ENCODE results near the gene EML1.
"Not testable (repeated sequence)": the region's sequence is repeated elsewhere in the genome, so short reads cannot be mapped to it uniquely, and the experiment has no call there.

The EML1 gene

GRCh38 chr14:99945732-99946651 lies 152.8 kb downstream of the EML1 start:
- peak overlapping the region; percentile 35; the same call in 1 of the 2 replicates for H3K4me3 ChIP-seq (ENCODE audit: low read length)

GRCh38 chr14:99946652-99947489 lies 153.7 kb downstream of the EML1 start:
- Histone ChIP-seq H3K9ac (ENCODE audit: low read depth, low read length) (no peak overlapping the region), H3K27me3 (ENCODE audit: insufficient read depth, low read length) (no peaks in the 10 kb centered on the region), H3K27ac (ENCODE audit: low read depth, low read length) (no peak overlapping the region), H3K9me3 (ENCODE audit: insufficient read depth, low read depth, low read length) (no peaks in the 10 kb centered on the region), H3K36me3 (ENCODE audit: insufficient read depth, low read length) (peaks cover 6% of the 10 kb centered on the region; the same call in 1 of the 2 replicates), H3K4me1 (ENCODE audit: insufficient read depth, low read length) (no peaks in the 10 kb centered on the region; the same call in 1 of the 2 replicates), H3K4me3 (ENCODE audit: low read length) (peak overlapping the region; percentile 35)
- WGBS: 69% methylated on average over 33 of the region's 33 CpGs

More at GRCh38 chr14:99945732-99946651, 152.8 kb downstream of the EML1 start:
- 85% methylated on average over 17 of the region's 17 CpGs for whole genome bisulfite sequencing
- H3K9ac ChIP-seq (ENCODE audit: low read depth, low read length): no peak overlapping the region
- no peaks in the 10 kb centered on the region; the same call in 1 of the 2 replicates for H3K4me1 ChIP-seq (ENCODE audit: insufficient read depth, low read length)
- H3K36me3 ChIP-seq (ENCODE audit: insufficient read depth, low read length): peaks cover 14% of the 10 kb centered on the region
- H3K27ac ChIP-seq (ENCODE audit: low read depth, low read length): no peak overlapping the region
- no peaks in the 10 kb centered on the region for H3K27me3 ChIP-seq (ENCODE audit: insufficient read depth, low read length)
- no peaks in the 10 kb centered on the region for H3K9me3 ChIP-seq (ENCODE audit: insufficient read depth, low read depth, low read length)

- WGBS: 98% methylated on average over 6 of the region's 6 CpGs
- Histone ChIP-seq H3K27ac (ENCODE audit: low read depth, low read length) (no peak overlapping the region), H3K36me3 (ENCODE audit: insufficient read depth, low read length) (no peaks in the 10 kb centered on the region), H3K9ac (ENCODE audit: low read depth, low read length) (no peak overlapping the region), H3K9me3 (ENCODE audit: insufficient read depth, low read depth, low read length) (no peaks in the 10 kb centered on the region), H3K4me3 (ENCODE audit: low read length) (no peak overlapping the region), H3K4me1 (ENCODE audit: insufficient read depth, low read length) (no peaks in the 10 kb centered on the region; the same call in 1 of the 2 replicates), H3K27me3 (ENCODE audit: insufficient read depth, low read length) (no peaks in the 10 kb centered on the region)
These were observed 154.5 kb downstream of the EML1 start for GRCh38 chr14:99947695-99948094.

- not testable (repeated sequence) for H3K4me3 ChIP-seq (ENCODE audit: low read length); H3K36me3 ChIP-seq (ENCODE audit: insufficient read depth, low read length); H3K9ac ChIP-seq (ENCODE audit: low read depth, low read length); H3K27ac ChIP-seq (ENCODE audit: low read depth, low read length); H3K4me1 ChIP-seq (ENCODE audit: insufficient read depth, low read length); H3K27me3 ChIP-seq (ENCODE audit: insufficient read depth, low read length); H3K9me3 ChIP-seq (ENCODE audit: insufficient read depth, low read depth, low read length)
- WGBS: 43% methylated on average over 10 of the region's 19 CpGs
These were observed 156.0 kb downstream of the EML1 start for GRCh38 chr14:99949011-99949732.

GRCh38 chr14:99950181-99950580 lies 157.0 kb downstream of the EML1 start:
- H3K27ac ChIP-seq (ENCODE audit: low read depth, low read length): no peak overlapping the region
- H3K4me1 ChIP-seq (ENCODE audit: insufficient read depth, low read length): no peaks in the 10 kb centered on the region; the same call in 1 of the 2 replicates
- whole genome bisulfite sequencing: 82% methylated on average over 8 of the region's 8 CpGs
- no peak overlapping the region for H3K4me3 ChIP-seq (ENCODE audit: low read length)
- no peak overlapping the region for H3K9ac ChIP-seq (ENCODE audit: low read depth, low read length)
- H3K9me3 ChIP-seq (ENCODE audit: insufficient read depth, low read depth, low read length): no peaks in the 10 kb centered on the region
- no peaks in the 10 kb centered on the region for H3K36me3 ChIP-seq (ENCODE audit: insufficient read depth, low read length)
- H3K27me3 ChIP-seq (ENCODE audit: insufficient read depth, low read length): no peaks in the 10 kb centered on the region

- H3K27ac ChIP-seq (ENCODE audit: low read depth, low read length): no peak overlapping the region
- no peaks in the 10 kb centered on the region for H3K27me3 ChIP-seq (ENCODE audit: insufficient read depth, low read length)
- no peaks in the 10 kb centered on the region for H3K36me3 ChIP-seq (ENCODE audit: insufficient read depth, low read length)
- no peaks in the 10 kb centered on the region for H3K9me3 ChIP-seq (ENCODE audit: insufficient read depth, low read depth, low read length)
- WGBS: 73% methylated on average over 8 of the region's 8 CpGs
- no peak overlapping the region for H3K4me3 ChIP-seq (ENCODE audit: low read length)
- no peak overlapping the region for H3K9ac ChIP-seq (ENCODE audit: low read depth, low read length)
- no peaks in the 10 kb centered on the region; the same call in 1 of the 2 replicates for H3K4me1 ChIP-seq (ENCODE audit: insufficient read depth, low read length)
These were observed 157.9 kb downstream of the EML1 start for GRCh38 chr14:99951085-99951484.

GRCh38 chr14:99952039-99952438 lies 158.8 kb downstream of the EML1 start:
- 96% methylated on average over 4 of the region's 4 CpGs for WGBS
- no peaks in the 10 kb centered on the region for H3K27me3 ChIP-seq (ENCODE audit: insufficient read depth, low read length)
- no peaks in the 10 kb centered on the region for H3K36me3 ChIP-seq (ENCODE audit: insufficient read depth, low read length)
- H3K27ac ChIP-seq (ENCODE audit: low read depth, low read length): no peak overlapping the region
- no peaks in the 10 kb centered on the region; the same call in 1 of the 2 replicates for H3K4me1 ChIP-seq (ENCODE audit: insufficient read depth, low read length)
- no peaks in the 10 kb centered on the region for H3K9me3 ChIP-seq (ENCODE audit: insufficient read depth, low read depth, low read length)
- H3K9ac ChIP-seq (ENCODE audit: low read depth, low read length): no peak overlapping the region
- H3K4me3 ChIP-seq (ENCODE audit: low read length): no peak overlapping the region

- Histone ChIP-seq H3K4me1 (ENCODE audit: insufficient read depth, low read length) (no peaks in the 10 kb centered on the region; the same call in 1 of the 2 replicates), H3K27me3 (ENCODE audit: insufficient read depth, low read length) (no peaks in the 10 kb centered on the region), H3K9me3 (ENCODE audit: insufficient read depth, low read depth, low read length) (no peaks in the 10 kb centered on the region), H3K4me3 (ENCODE audit: low read length) (no peak overlapping the region), H3K9ac (ENCODE audit: low read depth, low read length) (no peak overlapping the region), H3K36me3 (ENCODE audit: insufficient read depth, low read length) (no peaks in the 10 kb centered on the region), H3K27ac (ENCODE audit: low read depth, low read length) (no peak overlapping the region)
- 97% methylated on average over 1 of the region's 2 CpGs for WGBS
These were observed 159.2 kb downstream of the EML1 start for GRCh38 chr14:99952453-99952852.

GRCh38 chr14:99955826-99956455 lies 162.7 kb downstream of the EML1 start:
- H3K27ac ChIP-seq (ENCODE audit: low read depth, low read length): no peak overlapping the region
- H3K36me3 ChIP-seq (ENCODE audit: insufficient read depth, low read length): no peaks in the 10 kb centered on the region
- H3K4me3 ChIP-seq (ENCODE audit: low read length): no peak overlapping the region
- H3K4me1 ChIP-seq (ENCODE audit: insufficient read depth, low read length): no peaks in the 10 kb centered on the region; the same call in 1 of the 2 replicates
- H3K27me3 ChIP-seq (ENCODE audit: insufficient read depth, low read length): no peaks in the 10 kb centered on the region
- H3K9me3 ChIP-seq (ENCODE audit: insufficient read depth, low read depth, low read length): no peaks in the 10 kb centered on the region
- no peak overlapping the region for H3K9ac ChIP-seq (ENCODE audit: low read depth, low read length)
- WGBS: 87% methylated on average over 7 of the region's 7 CpGs

GRCh38 chr14:99958380-99958779 lies 165.2 kb downstream of the EML1 start:
- H3K9me3 ChIP-seq (ENCODE audit: insufficient read depth, low read depth, low read length): no peaks in the 10 kb centered on the region
- WGBS: 86% methylated on average over 7 of the region's 7 CpGs
- H3K4me1 ChIP-seq (ENCODE audit: insufficient read depth, low read length): peaks cover 4% of the 10 kb centered on the region; the same call in 1 of the 2 replicates
- no peak overlapping the region for H3K4me3 ChIP-seq (ENCODE audit: low read length)
- H3K27me3 ChIP-seq (ENCODE audit: insufficient read depth, low read length): no peaks in the 10 kb centered on the region
- no peak overlapping the region for H3K9ac ChIP-seq (ENCODE audit: low read depth, low read length)
- no peaks in the 10 kb centered on the region for H3K36me3 ChIP-seq (ENCODE audit: insufficient read depth, low read length)
- H3K27ac ChIP-seq (ENCODE audit: low read depth, low read length): no peak overlapping the region
